ENCODE results near the gene BSCL2.
A peak's percentile ranks its signal among the peaks of the same experiment; 100 is the strongest.
"Not testable (repeated sequence)": the region's sequence is repeated elsewhere in the genome, so short reads cannot be mapped to it uniquely, and the experiment has no call there.

The BSCL2 gene

DNA sequence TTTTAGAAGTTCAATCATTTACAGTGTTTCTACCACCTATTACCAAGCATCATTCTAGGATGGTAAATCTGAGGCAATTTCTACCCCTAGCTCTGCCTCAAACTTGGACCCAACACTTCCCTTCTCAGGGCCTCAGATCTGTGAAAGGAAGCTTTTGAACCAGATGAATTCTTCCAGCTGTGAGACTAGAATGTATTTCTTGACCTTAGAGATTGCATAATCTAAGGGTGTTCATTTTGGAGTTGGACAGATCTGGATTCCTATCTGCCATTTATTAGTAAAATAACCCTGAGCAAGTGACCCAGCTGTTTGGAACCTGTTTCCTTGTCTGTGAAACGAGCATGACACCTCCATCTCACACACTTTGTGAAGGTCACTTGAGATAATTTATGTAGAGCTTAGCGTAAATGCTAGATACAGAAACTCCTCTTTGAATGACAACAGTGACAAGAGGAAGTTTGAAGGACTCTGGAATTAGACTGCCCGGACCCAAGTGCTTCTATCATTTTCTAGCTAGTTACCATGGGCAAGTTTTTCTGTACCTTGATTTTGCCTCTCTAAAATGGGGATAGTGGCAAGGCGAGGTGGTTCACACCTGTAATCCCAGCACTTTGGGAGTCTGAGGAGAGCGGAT lies 50.3 kb downstream of the BSCL2 start:
- Histone ChIP-seq H3K4me3 (ENCODE audit: low read length) (no peak overlapping the region), H3K27ac (ENCODE audit: low read length) (no peak overlapping the region), H3K9me2 (replicated peaks; ENCODE audit: insufficient read depth, low read length) (no peaks in the 10 kb centered on the region), H3K79me2 (ENCODE audit: low read length) (peaks cover 12% of the 10 kb centered on the region), H3K27me3 (replicated peaks; ENCODE audit: insufficient read depth, low read length) (no peaks in the 10 kb centered on the region), H3K4me1 (ENCODE audit: low read length) (0 out of 2 replicates have a peak, but pooled peaks cover 4% of the 10 kb centered on the region), H3K9me3 (replicated peaks; ENCODE audit: insufficient read depth, low read length) (no peaks in the 10 kb centered on the region), H4K20me1 (ENCODE audit: insufficient read depth, low read length) (no peaks in the 10 kb centered on the region), H2AFZ (ENCODE audit: low read length) (0 out of 2 replicates have a peak overlapping the region, but pooled peaks have one; percentile 9), H3K4me2 (ENCODE audit: low read depth, low read length) (no peak overlapping the region), H3K9ac (ENCODE audit: low read length) (no peak overlapping the region), H3K36me3 (replicated peaks; ENCODE audit: insufficient read depth, low read length) (no peaks in the 10 kb centered on the region), H3F3A (ENCODE audit: insufficient read depth, low read length) (peaks cover 11% of the 10 kb centered on the region)
- DNase-seq = no peak
- TF ChIP-seq EZH2phosphoT487 (IDR thresholded peaks at IDR 0.05; ENCODE audit: low read length) = no peak
- no peak for TF ChIP-seq CTCF (IDR thresholded peaks at IDR 0.05; ENCODE audit: low read length)
- no peak for TF ChIP-seq EZH2 (optimal IDR thresholded peaks at IDR 0.05; ENCODE audit: low read depth, low read length)

GRCh38 chr11:62654297-62654696 lies 52.9 kb downstream of the BSCL2 start:
- H3K4me3 ChIP-seq (ENCODE audit: low read length) = no peak overlapping the region
- H3K9me2 ChIP-seq (replicated peaks; ENCODE audit: insufficient read depth, low read length) = no peaks in the 10 kb centered on the region
- peaks cover 11% of the 10 kb centered on the region for H3F3A ChIP-seq (ENCODE audit: insufficient read depth, low read length)
- no peak for TF ChIP-seq CTCF (IDR thresholded peaks at IDR 0.05; ENCODE audit: low read length)
- TF ChIP-seq EZH2 (optimal IDR thresholded peaks at IDR 0.05; ENCODE audit: low read depth, low read length) = no peak
- no peak for TF ChIP-seq EZH2phosphoT487 (IDR thresholded peaks at IDR 0.05; ENCODE audit: low read length)
- no peaks in the 10 kb centered on the region for H3K9me3 ChIP-seq (replicated peaks; ENCODE audit: insufficient read depth, low read length)
- no peaks in the 10 kb centered on the region for H4K20me1 ChIP-seq (ENCODE audit: insufficient read depth, low read length)
- H3K79me2 ChIP-seq (ENCODE audit: low read length) = peaks cover 30% of the 10 kb centered on the region
- H3K27ac ChIP-seq (ENCODE audit: low read length) = no peak overlapping the region
- no peaks in the 10 kb centered on the region for H3K27me3 ChIP-seq (replicated peaks; ENCODE audit: insufficient read depth, low read length)
- no peaks in the 10 kb centered on the region for H3K36me3 ChIP-seq (replicated peaks; ENCODE audit: insufficient read depth, low read length)
- peak overlapping the region; percentile 76 for H2AFZ ChIP-seq (ENCODE audit: low read length)
- peak overlapping the region; percentile 41; the same call in 1 of the 2 replicates for H3K4me2 ChIP-seq (ENCODE audit: low read depth, low read length)
- H3K9ac ChIP-seq (ENCODE audit: low read length) = no peak overlapping the region
- DNase-seq = no peak
- H3K4me1 ChIP-seq (ENCODE audit: low read length) = 0 out of 2 replicates have a peak, but pooled peaks cover 4% of the 10 kb centered on the region

DNA sequence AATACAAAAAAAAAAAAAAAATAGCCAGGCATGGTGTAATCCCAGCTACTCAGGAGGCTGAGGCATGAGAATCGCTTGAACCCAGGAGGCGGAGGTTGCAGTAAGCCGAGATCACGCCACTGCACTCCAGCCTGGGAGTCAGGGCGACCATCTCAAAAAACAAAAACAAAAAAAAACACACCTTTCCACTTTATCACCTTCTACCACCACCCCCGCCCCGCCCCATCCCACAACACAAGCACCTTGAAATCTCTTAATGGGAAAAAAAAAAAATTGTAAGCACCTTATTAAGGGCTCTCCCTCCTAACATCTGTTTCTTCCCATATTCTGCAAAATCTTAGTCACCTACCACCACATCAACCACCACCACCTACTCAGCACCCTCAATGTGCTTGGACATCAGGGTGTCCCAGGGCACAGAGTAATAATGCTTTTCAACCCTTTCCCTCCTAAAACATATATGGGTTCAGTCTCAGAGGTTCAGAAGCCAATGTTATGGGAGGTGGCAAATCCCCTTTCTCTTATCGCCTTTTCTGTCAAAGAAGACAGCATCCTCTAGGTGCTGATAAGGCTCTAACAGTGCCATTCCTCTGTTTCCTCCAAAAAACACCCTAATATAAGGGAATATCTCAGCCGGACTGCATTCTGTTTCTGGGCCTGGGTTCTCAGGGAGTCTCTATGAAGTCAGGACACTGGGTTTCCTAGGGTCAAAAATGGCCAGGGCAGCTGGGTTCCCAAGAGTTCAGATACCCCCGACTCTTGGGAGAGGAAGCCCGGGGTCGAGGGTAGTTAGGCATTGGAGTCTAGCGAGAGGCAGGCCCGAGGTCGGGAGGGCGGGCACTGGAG lies 54.8 kb downstream of the BSCL2 start:
- H2AFZ ChIP-seq (ENCODE audit: low read length) = peak overlapping the region; percentile 99
- H4K20me1 ChIP-seq (ENCODE audit: insufficient read depth, low read length) = no peaks in the 10 kb centered on the region
- H3K9me3 ChIP-seq (replicated peaks; ENCODE audit: insufficient read depth, low read length) = no peaks in the 10 kb centered on the region
- H3K9ac ChIP-seq (ENCODE audit: low read length) = peak overlapping the region; percentile 92
- H3K36me3 ChIP-seq (replicated peaks; ENCODE audit: insufficient read depth, low read length) = no peaks in the 10 kb centered on the region
- H3K27ac ChIP-seq (ENCODE audit: low read length) = peak overlapping the region; percentile 62
- peaks cover 34% of the 10 kb centered on the region for H3K79me2 ChIP-seq (ENCODE audit: low read length)
- H3K4me3 ChIP-seq (ENCODE audit: low read length) = peak overlapping the region; percentile 93
- TF ChIP-seq CTCF (IDR thresholded peaks at IDR 0.05; ENCODE audit: low read length) (no peak), EZH2phosphoT487 (IDR thresholded peaks at IDR 0.05; ENCODE audit: low read length) (no peak), EZH2 (optimal IDR thresholded peaks at IDR 0.05; ENCODE audit: low read depth, low read length) (no peak)
- no peaks in the 10 kb centered on the region for H3K27me3 ChIP-seq (replicated peaks; ENCODE audit: insufficient read depth, low read length)
- H3K4me2 ChIP-seq (ENCODE audit: low read depth, low read length) = peak overlapping the region; percentile 95
- DNase-seq = no peak
- peaks cover 6% of the 10 kb centered on the region; the same call in 1 of the 2 replicates for H3K4me1 ChIP-seq (ENCODE audit: low read length)
- H3F3A ChIP-seq (ENCODE audit: insufficient read depth, low read length) = peaks cover 11% of the 10 kb centered on the region
- no peaks in the 10 kb centered on the region for H3K9me2 ChIP-seq (replicated peaks; ENCODE audit: insufficient read depth, low read length)

GRCh38 chr11:62650283-62650682 lies 56.9 kb downstream of the BSCL2 start:
- not testable (repeated sequence) for H3K27ac ChIP-seq (ENCODE audit: low read length); H3K4me3 ChIP-seq (ENCODE audit: low read length); H2AFZ ChIP-seq (ENCODE audit: low read length); H3K9ac ChIP-seq (ENCODE audit: low read length); H3K36me3 ChIP-seq (replicated peaks; ENCODE audit: insufficient read depth, low read length); H3K9me3 ChIP-seq (replicated peaks; ENCODE audit: insufficient read depth, low read length); H3K27me3 ChIP-seq (replicated peaks; ENCODE audit: insufficient read depth, low read length); H3K9me2 ChIP-seq (replicated peaks; ENCODE audit: insufficient read depth, low read length); H4K20me1 ChIP-seq (ENCODE audit: insufficient read depth, low read length); DNase-seq; H3K4me2 ChIP-seq (ENCODE audit: low read depth, low read length)
- peaks cover 13% of the 10 kb centered on the region for H3K4me1 ChIP-seq (ENCODE audit: low read length)
- peaks cover 12% of the 10 kb centered on the region for H3F3A ChIP-seq (ENCODE audit: insufficient read depth, low read length)
- H3K79me2 ChIP-seq (ENCODE audit: low read length) = peaks cover 45% of the 10 kb centered on the region

All from MM.1S (cell line).